GM19023 (cell line): ENCODE measurements around the gene CENPV.

Experiments
- ATAC-seq: cut with Tn5 transposase; IDR thresholded peaks from one replicate; pipeline ENCODE4 v1.9.1; 2021; ENCODE audit warnings: mild to moderate bottlenecking, moderate library complexity; ENCODE audit not compliant: unreplicated experiment

Gene CENPV

DNA sequence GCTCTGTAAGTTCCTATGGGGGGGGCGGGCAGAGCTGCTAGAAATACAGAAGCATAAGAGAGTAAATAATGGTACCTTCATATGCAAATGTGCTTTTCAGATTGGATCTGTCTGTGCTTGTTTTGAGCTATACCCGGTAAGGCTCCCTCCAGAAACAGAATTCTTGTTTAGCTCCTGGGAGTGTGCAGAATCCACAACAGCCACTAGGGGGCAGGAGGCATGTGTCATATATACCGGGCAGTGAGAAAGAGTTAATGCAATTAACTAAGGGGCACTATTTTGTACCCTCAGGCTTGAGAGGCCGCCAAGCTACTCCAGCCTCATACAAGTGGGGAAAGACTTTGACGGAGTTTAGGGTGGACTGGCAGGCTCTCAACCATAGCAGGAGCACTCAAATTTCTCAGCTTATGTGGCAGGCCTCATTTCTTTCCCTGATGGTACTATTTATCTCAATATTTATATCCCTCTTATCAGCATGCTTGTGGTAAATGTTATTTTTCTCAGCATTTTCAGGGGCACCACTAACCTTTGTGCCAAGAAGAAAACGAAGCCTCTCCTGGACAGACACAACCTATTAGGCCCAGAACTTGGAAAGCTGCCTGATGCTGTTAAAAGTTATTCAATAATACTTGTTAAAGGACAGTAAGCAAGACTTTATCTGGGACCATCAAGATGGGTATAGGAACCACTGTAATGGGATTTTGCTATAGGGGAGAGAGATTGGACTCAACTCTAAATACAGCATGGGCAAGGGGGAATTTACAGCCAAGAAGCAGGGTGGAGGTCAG is 10.7 kb upstream of the CENPV start:
- no peak for ATAC-seq

DNA sequence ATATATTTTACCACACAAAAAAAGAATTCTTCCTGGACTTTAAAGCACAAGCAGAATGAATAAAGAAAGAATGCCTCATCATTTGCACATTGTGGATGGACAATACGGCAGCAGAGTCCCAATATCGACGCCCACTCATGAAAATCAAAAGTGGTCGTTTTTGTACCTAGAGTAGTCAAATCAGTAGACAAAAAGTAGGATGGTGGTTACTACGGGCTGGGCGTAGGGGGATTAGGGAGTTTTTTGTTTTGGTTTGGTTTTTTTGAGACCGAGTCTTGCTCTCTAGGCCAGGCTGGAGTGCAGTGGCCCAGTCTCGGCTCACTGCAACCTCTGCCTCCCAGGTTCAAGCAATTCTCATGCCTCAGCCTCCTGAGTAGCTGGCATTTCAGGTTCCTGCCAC is 8.6 kb upstream of the CENPV start:
- ATAC-seq: no peak

DNA sequence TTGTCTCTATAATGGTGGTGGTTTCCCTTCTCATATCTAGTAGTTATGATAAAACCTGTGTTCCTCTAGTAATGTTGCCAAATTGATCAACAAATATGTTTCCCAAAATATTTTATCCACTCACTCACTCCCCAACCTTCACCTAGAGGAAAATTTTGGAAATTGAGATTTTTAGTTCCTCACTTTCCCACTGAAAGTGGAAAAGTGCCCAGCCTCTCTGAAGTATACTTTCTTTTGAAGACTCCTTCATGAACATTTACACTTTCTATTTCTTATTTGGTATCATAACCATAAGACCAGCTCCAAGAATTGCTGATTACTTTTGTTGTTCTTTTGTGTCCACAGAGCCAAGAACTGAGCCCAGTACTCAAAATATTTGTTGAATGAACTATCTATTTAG is 5.1 kb upstream of the CENPV start:
- no peak for ATAC-seq

DNA sequence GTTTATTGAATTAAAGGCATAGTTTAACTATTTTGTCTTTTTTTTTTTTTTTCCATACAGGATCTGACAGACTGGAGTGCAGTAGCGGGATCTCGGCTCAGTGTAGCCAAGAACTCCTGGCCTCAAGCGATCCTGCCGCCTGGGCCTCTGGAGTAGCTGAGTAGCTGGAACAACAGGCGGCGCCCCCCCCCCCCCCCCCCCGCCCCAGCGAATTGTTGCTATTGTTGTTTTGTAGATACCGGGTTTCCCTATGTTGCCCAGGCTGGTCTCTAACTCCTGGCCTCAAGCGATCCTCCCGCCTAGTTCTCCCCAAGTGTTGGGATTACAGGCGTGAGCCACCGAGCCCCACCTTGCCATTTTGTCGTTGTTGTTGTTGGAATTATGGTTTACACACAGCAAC is 1.3 kb upstream of the CENPV start:
- no peak for ATAC-seq

DNA sequence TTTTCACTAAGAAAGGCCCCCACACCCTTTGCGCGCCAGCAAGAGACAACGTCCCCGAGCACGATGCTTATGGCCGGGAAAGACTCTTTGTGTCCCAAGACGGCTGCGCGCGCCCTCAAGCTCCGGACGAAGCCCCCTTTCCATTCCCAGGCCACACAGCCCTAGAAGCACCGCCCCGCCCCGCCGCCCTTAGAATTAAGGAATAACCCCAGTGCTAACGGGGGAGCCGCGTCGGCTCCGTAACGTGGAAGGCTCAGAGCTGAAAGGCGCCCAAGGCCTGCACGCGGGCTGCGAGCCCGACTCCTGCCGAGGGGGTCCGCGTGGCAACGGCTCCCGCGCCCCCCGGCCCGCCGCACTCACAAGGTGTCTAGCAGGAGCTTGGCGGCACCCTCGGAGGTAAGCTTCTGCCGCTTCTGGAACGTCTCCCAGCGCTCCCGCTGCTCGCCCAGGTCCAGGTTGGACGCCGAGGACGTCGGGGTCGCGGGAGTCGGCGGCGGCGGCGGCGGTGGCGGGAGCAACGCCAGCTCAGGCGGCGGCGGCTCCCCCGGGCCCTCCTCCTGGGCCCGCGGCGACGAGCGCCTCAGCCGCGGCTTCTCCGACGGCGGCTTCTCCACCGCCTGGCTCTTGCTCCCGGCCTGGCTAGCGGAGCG is 477 bp downstream of the CENPV start:
- peak; percentile 56 for ATAC-seq

DNA sequence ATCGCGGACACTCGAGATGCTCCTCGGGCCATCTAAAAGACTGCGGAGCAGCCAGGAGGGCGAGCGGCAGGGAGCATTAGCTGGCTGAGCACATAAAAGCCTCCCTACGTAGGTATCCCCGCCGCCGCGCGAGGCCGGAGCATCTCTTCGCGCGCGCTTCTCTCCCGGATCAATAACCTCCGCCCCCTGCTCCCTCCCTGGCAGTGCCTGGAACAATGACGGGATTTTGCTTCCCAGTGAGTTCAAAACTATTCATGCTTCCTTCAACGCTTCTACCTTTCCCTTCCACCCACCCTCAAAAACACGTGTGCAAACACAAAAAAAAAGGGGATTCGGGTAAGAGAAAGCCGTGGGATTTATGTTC is 984 bp downstream of the CENPV start:
- ATAC-seq: no peak

DNA sequence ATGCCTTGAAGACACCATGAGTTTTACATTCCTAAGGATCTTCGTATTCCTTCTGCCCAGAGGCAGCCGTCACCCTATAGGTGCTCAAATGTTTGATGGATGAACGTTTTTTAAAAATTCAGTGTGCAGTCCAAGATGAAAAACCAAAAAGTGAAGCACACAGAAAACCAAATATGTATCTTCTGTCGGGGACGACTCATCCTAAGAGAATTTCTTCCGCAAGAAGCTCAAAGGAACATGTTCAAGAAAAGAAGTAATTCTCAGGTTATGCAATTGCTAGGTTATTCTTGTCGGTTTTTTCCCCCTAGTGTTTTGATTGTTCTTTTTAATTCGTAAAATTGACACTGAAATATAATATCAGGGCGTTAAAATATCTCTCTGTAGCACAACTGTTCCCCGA is 1.4 kb downstream of the CENPV start:
- ATAC-seq: no peak

DNA sequence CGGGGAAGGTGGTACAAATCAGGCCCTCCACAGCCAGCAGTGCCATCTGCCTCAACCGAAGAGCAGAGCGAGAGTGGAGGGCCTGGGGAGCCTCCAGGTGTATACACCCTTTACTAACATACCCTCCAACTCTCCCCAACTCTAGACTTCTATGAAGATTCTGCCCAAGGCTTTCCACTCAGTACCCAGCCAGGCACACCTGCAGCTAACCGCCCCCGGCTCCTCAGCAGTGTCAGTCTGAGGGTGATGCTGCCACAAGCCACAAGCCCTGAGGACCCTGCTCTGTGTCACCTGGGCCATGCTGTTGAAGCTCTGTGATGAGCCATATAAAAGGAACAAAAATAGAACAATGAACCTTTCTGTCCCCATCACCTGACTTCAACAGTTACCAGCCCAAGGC is 3.8 kb downstream of the CENPV start:
- ATAC-seq: no peak

DNA sequence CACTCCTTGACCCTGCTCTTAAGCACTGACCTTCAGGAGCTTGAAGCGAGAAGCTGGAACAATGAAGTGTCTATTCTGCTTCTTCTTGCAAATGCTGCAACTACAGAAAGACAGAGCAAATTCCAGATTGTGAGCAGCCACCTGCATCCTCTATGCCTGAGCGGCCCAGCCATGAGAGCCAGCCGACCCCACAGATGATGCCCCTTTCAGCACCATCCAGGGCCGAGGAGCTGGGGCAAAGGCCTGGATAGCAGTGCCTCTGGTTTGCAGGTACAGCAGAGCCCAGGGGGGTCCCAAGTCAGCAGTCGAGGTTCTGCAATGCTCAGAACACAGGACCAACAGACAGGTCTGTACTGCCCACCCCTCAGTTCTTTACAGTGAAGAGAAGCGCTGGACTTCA is 4.7 kb downstream of the CENPV start:
- ATAC-seq: no peak

DNA sequence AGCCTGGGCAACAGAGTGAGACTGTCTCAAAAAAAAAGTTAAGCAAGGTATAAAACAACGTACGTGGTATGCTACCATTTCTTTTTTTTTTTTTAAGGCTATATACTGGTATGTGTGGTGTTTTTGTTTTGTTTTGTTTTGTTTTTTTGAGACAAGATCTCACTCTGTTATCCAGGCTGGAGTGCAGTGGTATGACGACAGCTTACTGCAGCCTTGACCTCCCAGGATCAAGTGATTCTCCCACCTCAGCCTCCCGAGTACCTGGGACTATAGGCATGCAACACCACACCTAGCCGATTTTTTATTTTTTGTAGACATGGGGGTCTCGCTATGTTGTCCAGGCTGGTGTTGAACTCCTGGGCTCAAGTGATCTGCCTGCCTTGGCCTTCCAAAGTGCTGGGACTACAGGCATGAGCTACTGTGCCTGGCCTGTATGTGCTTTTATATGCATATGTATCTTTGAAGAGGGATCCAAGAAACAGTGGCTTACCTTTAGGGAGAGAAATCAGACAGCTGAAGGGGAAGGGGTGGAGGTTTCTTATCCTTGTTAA is 6.5 kb downstream of the CENPV start:
- ATAC-seq: no peak

DNA sequence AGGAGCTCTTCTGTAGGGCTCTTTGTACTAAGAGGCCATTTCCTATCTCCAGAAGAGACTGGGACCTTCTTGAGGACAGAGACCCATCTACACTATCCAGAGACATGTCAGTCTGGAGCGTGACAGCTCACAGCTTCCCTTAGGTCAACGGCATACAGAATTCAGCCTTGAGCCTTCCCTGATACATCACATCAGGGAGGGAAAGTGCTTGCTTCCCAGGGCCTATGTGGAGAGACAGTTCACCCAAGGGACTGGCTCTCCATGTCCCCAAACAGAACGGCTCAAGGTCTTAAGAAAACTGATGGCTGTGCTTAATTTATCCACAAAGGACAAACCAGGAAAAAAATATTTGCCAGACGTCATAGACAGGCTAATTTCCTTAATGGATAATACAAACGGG is 7.7 kb downstream of the CENPV start:
- ATAC-seq: no peak

DNA sequence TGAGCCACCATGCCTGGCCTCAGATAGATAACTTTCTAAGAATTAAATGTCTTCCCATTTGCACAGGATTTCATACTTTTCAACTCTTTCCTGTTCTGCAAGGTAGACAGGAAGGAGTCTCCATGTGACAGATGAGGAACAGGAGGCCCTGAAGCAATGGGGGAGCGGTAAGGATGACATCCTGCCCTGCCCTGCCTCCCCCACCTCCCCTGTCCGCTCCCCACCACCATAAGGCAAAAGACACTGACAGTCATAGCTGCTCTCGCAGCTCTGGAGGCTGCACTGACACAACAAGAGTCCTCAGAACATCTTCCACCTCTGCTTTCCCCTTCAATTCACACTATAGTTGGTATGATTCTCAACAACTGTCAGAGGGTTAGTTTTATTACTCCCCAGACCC is 9.7 kb downstream of the CENPV start:
- no peak for ATAC-seq

DNA sequence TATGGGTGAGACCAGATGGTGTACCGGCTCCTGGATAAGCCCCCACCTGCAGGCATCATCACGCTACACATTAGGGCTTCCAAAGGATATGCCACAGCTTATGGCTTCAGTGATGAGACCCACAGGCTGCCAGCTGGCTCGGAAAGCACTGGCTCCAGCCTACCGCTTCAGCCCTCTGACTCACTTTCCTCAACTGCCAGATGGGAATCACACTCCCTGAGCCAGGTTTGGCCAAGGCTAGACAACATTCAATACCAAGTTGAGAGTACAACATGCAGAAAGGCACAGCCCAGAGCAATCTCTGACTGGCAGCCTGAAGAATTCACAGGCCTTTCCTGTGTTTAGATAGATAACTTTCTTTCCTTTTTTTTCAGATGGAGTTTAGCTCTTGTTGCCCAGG is 10.3 kb downstream of the CENPV start:
- ATAC-seq: no peak

DNA sequence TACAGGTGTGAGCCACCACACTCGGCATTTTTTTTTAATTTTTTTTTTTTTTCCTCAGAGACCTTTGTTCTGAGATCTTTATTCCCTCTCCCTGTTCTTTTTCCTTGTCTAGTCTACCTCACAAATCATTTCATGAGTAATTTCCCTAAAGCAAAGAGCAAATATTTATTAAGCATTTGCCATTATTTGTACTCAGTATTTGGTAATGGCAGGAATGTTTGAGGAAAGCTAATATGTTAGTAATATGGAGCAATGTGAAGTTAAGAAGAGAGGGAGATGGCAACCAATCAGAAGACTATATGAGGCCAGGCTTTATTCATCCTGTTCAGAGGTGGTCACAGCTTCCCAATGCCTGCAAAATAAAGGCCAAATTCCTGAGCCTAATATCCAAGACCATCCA is 13.3 kb downstream of the CENPV start:
- no peak for ATAC-seq

DNA sequence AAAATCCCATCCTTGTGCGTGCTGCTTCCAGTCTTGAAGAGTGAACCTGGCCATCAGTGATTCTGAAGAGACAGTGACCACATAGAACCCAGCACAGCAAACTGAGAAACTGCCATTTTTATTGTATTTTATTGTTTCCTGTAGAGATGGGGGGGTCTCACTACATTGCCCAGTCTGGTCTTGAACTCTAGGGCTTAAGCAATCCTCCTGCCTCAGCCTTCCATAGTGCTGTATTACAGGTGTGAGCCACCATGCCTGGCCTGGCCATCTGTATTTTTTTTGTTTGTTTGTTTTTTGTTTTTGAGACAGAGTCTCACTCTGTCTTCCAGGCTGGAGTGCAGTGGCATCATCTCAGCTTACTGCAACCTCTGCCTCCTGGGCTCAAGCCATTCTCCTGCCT is 13.9 kb downstream of the CENPV start:
- ATAC-seq: no peak

DNA sequence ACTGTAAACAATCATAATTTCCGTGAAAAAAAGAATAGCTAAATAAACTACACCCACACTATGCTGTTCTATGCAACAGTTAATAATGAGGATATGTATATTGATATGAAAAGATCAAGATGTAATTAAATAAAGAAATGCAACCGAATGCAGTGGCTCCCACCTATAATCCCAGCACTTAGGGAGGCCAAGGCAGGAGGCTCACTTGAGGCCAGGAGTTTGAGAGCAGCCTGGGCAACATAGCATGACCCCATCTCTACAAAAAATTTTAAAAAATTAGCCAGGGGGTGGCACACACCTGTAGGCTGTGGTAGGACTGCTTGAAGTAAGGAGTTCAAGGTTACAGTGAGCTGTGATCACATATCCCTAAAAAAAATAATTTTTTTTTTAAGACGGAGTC is 14.9 kb downstream of the CENPV start:
- no peak for ATAC-seq

DNA sequence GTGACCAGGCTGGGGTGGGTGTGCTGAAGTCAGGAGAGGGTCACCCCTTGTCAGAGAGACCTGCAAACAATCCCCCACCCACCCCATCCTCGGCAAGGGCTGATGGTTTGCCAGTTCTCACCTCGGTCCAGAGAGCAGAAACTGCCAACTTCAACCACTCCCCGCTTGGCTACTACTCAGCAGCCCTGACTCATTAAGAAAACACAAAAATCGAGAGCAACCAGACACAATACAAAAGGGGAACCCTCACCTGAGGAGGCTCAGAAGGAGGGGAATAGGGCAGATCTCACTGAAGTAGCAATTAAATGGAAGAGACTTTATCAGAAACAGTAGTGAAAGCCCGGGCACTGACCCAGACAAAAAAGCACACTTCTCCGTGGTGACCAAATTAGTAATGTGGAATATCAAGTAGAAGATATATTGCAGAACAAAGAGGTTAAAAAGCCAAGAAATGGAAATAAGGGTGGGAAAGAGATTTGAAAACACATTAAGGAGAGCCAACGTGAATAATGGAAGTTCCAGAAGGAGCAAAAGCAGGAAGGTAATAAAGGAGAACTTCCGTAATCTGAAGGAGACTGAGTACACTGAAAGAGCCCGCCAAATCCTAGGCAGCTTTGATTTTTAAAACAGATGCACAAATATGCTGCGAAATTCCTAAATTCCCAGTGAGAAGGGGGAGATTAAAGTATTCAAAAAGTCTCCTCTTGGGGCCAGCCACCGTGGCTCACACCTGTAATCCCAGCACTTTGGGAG is 23.6 kb downstream of the CENPV start:
- no peak for ATAC-seq

DNA sequence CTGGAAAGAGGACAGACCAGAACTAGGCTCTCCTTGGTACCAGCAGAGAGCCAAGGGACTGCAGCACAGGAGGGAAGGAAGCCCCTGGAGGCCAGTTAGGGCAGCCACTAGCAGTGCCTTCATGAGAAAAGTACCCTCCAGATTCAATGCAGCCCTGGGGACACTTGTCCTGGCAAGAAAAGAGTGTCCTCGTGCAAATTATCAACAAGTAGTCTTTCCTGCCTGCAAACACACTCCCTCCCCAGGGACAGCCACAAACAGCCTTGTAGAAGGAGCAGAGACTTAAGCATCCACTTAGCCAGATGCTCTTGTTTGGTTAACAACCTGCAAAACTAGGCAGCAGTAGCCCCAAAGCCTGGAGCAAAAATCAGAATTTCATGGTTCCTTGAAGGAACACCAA is 24.3 kb downstream of the CENPV start:
- no peak for ATAC-seq

DNA sequence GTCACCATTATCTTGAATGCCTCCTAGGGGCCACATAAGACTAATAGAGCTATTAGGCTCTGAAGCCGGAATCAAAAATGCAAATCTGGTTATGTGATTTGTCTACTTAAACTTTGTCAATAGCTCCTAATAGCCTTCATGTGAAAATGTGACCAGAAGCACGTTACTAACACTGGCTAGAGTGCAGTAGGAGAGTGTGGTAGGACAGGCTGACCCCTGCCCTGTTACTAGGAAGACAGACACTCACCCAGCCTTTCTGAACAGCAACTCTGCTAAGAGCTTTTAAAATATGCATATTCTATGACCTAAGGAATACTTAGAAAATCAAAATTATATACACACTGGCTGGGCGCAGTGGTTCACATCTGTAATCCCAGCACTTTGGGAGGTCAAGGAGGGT is 26.3 kb downstream of the CENPV start:
- ATAC-seq: no peak

DNA sequence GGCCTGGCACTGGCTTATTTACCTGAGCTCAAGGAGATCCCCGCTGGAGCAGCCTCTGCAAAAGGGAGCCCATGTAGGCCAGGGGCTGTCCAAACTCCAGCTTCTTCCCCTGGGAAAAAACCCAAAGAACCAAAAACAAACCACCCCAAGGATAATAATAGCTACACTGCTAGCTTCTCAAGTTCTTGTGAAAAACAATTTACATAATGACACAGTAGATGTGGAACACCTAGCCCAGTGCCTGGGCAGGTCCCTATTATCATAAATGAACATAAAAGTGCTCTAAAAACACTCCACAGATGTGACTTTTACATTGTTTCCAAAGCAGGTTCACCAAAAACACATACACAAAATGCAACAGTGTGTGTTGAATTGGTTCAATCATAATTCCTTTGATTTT is 27.3 kb downstream of the CENPV start:
- ATAC-seq: no peak

DNA sequence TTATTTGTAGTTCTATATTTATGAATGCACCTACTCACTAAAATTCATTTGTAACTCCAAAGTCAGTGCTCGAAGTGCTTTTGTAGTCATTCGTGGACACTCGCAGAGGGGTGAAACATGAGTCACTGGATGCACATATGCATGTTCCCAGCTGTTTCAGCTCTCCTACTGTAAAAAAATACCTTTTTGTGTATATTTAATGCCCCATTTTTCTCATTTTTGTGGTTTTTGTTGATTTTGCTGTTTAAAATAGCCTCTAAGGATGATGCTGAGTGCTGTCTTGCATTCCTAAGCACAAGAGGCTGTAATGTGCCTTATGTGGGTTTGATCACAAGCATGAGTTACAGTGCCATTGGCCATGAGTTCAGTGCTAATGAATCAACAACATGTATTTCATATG is 30.6 kb downstream of the CENPV start:
- no peak for ATAC-seq

DNA sequence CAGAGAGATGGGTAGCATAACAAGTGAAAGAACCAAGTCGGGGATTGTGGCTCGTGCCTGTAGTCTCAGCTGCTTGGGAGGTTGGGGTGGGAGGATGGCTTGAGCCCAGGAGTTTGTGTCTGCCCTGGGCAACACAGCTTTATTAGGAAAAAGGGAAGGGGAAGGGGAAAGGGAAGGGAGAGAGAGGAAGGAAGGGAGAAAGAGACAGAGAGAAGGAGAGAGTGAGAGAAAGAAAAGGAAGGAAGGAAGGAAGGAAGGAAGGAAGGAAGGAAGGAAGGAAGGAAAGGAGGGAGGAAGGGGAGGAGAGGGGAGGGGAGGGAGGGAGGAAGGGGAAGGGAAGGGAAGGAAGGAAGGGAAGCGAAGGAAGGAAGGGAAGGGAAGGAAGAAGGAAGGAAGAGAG is 33.3 kb downstream of the CENPV start:
- no peak for ATAC-seq
